ENCODE results near the gene XAGE2. TPM values are rescaled to one million over a fixed set of nuclear protein-coding genes. Genes with fewer than 3 reads are reported as not detected.

The XAGE2 gene
- total RNA-seq, 2 donors from 2014 or later = not detected

DNA sequence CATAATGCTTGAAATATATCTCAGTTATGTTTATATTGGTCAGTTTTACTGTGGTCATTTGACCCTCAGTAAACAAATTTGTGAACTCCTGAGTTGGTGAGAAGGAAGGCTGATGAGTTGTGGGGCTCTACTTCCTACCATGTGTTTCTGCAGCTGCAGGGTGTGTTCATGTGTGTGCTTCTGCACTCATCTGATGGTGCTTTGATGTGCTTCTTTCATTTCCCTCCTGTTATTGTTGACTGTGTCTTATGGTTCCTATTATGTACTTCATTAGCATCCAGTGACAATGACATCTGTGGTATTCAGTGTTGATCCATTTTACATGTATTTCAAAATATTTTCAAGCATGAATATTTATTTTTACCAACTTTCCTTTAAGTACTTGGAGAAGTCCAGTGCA lies 46.5 kb downstream of the XAGE2 start:
- Histone ChIP-seq H3K9me3 (no peaks in the 10 kb centered on the region), H3K27ac (no peak overlapping the region), H3K36me3 (no peaks in the 10 kb centered on the region), H3K4me1 (ENCODE audit: control insufficient read depth in 1 of 2, low read depth in 2 of 2) (no peaks in the 10 kb centered on the region), H3K4me3 (no peak overlapping the region), H3K27me3 (replicated peaks; ENCODE audit: insufficient read depth) (no peaks in the 10 kb centered on the region)
- TF ChIP-seq, protein P1, sequence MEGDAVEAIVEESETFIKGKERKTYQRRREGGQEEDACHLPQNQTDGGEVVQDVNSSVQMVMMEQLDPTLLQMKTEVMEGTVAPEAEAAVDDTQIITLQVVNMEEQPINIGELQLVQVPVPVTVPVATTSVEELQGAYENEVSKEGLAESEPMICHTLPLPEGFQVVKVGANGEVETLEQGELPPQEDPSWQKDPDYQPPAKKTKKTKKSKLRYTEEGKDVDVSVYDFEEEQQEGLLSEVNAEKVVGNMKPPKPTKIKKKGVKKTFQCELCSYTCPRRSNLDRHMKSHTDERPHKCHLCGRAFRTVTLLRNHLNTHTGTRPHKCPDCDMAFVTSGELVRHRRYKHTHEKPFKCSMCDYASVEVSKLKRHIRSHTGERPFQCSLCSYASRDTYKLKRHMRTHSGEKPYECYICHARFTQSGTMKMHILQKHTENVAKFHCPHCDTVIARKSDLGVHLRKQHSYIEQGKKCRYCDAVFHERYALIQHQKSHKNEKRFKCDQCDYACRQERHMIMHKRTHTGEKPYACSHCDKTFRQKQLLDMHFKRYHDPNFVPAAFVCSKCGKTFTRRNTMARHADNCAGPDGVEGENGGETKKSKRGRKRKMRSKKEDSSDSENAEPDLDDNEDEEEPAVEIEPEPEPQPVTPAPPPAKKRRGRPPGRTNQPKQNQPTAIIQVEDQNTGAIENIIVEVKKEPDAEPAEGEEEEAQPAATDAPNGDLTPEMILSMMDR (IDR thresholded peaks at IDR 0.05) = no peak
- DNase-seq (ENCODE audit: low spot score) (no peak), ATAC-seq (ENCODE audit: insufficient number of reproducible peaks, low FRiP score, low read depth) (no peak)

DNA sequence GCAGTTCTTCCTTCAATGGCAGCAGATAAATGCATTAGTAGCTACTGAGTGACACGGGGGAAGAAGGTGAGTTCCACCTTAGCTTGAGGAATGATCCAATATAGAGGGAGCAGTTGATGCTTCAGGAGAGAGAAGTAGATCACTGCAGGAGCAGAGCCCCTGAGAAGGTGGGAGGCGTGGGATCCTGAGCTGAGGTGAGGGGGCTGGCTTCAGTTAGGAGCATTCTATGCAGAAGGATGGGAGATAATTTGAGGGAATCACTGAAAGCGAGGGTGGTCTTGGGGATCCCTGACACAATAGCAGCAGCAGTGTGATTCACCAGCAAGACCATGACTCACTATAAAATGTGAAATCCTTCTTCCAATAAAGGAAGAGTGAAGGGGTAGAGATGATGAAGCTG lies 48.0 kb downstream of the XAGE2 start:
- no peak overlapping the region for H3K27ac ChIP-seq
- TF ChIP-seq, protein P1 (IDR thresholded peaks at IDR 0.05) = no peak
- H3K4me3 ChIP-seq = no peak overlapping the region
- DNase-seq (ENCODE audit: low spot score) = no peak
- no peaks in the 10 kb centered on the region for H3K4me1 ChIP-seq (ENCODE audit: control insufficient read depth in 1 of 2, low read depth in 2 of 2)
- H3K27me3 ChIP-seq (replicated peaks; ENCODE audit: insufficient read depth) = no peaks in the 10 kb centered on the region
- no peak for ATAC-seq (ENCODE audit: insufficient number of reproducible peaks, low FRiP score, low read depth)
- no peaks in the 10 kb centered on the region for H3K9me3 ChIP-seq
- H3K36me3 ChIP-seq = no peaks in the 10 kb centered on the region

DNA sequence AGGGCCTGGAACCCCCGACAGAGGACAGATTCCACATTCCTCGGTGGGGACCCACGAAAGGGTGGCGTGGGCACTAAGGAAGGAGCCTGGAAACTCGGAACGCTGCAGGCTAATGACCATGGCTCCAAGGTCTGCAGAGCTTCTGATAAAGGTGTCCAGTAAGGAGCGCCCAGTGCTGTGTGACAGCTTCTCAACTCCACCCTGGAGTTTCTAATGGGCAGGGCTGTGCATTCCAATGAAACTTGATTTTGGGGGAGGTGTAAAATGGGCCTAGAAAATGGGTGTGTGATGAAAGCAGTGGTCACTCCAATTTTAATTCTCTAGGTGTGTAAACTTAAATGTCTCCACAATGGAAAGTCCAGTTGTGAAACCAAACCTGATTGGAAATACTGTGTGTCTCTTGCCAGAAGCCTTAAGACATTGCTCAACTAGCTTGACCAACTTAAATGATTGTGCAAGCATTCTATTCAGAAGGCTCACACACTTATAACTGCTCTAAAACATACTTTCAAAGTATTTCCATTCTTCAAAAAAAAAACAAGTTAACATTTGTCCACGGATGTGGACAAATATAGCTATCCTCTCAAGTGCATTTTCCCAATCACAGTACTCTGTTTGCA lies 52.1 kb downstream of the XAGE2 start:
- H3K27me3 ChIP-seq (replicated peaks; ENCODE audit: insufficient read depth) = no peaks in the 10 kb centered on the region
- H3K36me3 ChIP-seq = no peaks in the 10 kb centered on the region
- H3K27ac ChIP-seq = no peak overlapping the region
- H3K9me3 ChIP-seq = no peaks in the 10 kb centered on the region
- no peak overlapping the region for H3K4me3 ChIP-seq
- TF ChIP-seq, protein P1 (IDR thresholded peaks at IDR 0.05) = no peak
- DNase-seq (ENCODE audit: low spot score) = no peak
- ATAC-seq (ENCODE audit: insufficient number of reproducible peaks, low FRiP score, low read depth) = no peak
- no peaks in the 10 kb centered on the region for H3K4me1 ChIP-seq (ENCODE audit: control insufficient read depth in 1 of 2, low read depth in 2 of 2)

DNA sequence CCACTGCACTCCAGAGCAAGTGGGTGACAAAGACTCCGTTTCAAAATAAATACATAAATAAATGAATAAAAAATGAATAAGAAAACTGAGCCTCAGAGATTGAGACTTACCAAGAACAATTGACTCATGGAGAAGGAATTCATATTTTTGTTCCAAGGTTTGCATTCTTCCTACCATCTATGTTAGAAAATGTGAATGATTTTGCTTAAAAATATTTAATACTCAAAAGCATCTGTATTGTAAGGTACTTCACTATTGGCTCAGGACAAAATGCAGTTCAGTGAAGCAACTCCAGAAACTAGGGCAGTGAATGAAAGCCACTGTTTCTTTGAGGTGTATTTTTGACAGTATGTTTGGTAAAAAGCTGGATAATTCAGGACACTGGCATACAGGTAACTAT lies 54.1 kb downstream of the XAGE2 start:
- no peak for ATAC-seq (ENCODE audit: insufficient number of reproducible peaks, low FRiP score, low read depth)
- no peaks in the 10 kb centered on the region for H3K36me3 ChIP-seq
- no peaks in the 10 kb centered on the region for H3K4me1 ChIP-seq (ENCODE audit: control insufficient read depth in 1 of 2, low read depth in 2 of 2)
- TF ChIP-seq, protein P1 (IDR thresholded peaks at IDR 0.05) = no peak
- no peak overlapping the region for H3K4me3 ChIP-seq
- DNase-seq (ENCODE audit: low spot score) = no peak
- no peak overlapping the region for H3K27ac ChIP-seq
- H3K9me3 ChIP-seq = no peaks in the 10 kb centered on the region
- no peaks in the 10 kb centered on the region for H3K27me3 ChIP-seq (replicated peaks; ENCODE audit: insufficient read depth)

DNA sequence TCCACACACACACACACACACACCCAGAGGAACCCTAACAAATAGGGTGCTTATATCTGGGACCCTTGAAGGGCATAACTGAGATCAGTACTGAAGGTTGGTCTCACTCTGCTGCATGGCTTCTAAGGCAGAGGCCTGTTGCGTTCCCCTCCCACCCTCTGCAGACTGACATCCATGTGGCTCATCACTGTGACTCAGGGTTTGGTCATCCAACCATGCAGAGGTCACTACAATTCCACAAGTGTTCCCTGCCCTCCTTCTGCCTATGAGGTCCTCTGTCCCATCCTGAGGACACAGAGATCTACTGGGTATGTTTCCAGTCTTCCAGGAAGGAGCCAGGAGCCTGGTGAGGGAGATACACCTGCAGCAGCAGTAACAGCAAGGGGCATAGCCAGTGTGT lies 55.8 kb downstream of the XAGE2 start:
- Histone ChIP-seq H3K27me3 (replicated peaks; ENCODE audit: insufficient read depth) (no peaks in the 10 kb centered on the region), H3K4me1 (ENCODE audit: control insufficient read depth in 1 of 2, low read depth in 2 of 2) (no peaks in the 10 kb centered on the region)

More for the DNA sequence above, 55.8 kb downstream of the XAGE2 start:
- no peak overlapping the region for H3K27ac ChIP-seq
- no peaks in the 10 kb centered on the region for H3K9me3 ChIP-seq
- ATAC-seq (ENCODE audit: insufficient number of reproducible peaks, low FRiP score, low read depth) = no peak
- TF ChIP-seq, protein P1 (IDR thresholded peaks at IDR 0.05) = no peak
- no peak for DNase-seq (ENCODE audit: low spot score)
- H3K36me3 ChIP-seq = no peaks in the 10 kb centered on the region
- no peak overlapping the region for H3K4me3 ChIP-seq

Other genes with a start within 250 kb of the XAGE2 start
- under 1 TPM; 0.27 to 0.63 TPM for gene MAGED4, start 184.1 kb upstream of the XAGE2 start, total RNA-seq
- not detected for gene XAGE1A, start 126.8 kb downstream of the XAGE2 start, total RNA-seq
- gene XAGE1B, start 148.0 kb downstream of the XAGE2 start, total RNA-seq = not detected